Caco-2 (cell line): ENCODE measurements around the gene DOCK4. TPM values are rescaled to one million over a fixed set of nuclear protein-coding genes. Genes with fewer than 3 reads are reported as not detected.

Experiments used
- BruUV-seq: library from RNA; stranded (reverse); fragments of 400-500 nt; replicated peaks from 2 replicates; lab custom pipeline; 2021; lab: Mats Ljungman, UMichigan
- CTCF ChIA-PET: fragments of 300-600 bp; sonication (Branson Sonifier 250); formaldehyde crosslinking; loops from one replicate; lab custom pipeline; 2022; ENCODE audit warnings: antibody characterized with exemption; lab: Charles Lee
- POLR2A ChIA-PET: fragments of 300-600 bp; sonication (Branson Sonifier 250); formaldehyde crosslinking; loops from one replicate; lab custom pipeline; 2022; ENCODE audit warnings: antibody characterized with exemption; lab: Charles Lee
- DNase-seq, 2 experiments: peaks; one replicate each; pipeline versions ENCODE4 v3.0.0 to v3.0.0-alpha.2; 2020 to 2022
- H3K27me3 ChIP-seq: replicated peaks from 2 replicates; pipeline ENCODE4 v1.6.0; 2011; ENCODE audit warnings: low read length; ENCODE audit not compliant: control insufficient read depth, insufficient read depth
- H3K36me3 ChIP-seq: 2 replicates; pipeline ENCODE4 v1.5.1; 2011; ENCODE audit warnings: low read length; ENCODE audit not compliant: control insufficient read depth, insufficient read depth
- H3K4me1 ChIP-seq: fragments of 250-450 bp; sonication (Bioruptor Pico); 2 replicates; pipeline ENCODE4 v1.5.1; 2020; ENCODE audit warnings: mild to moderate bottlenecking
- H3K4me3 ChIP-seq: 2 replicates; pipeline ENCODE4 v1.5.1; 2011; ENCODE audit warnings: low read depth, mild to moderate bottlenecking, control low read depth, low read length
- H3K9me3 ChIP-seq: fragments of 250-450 bp; sonication (Bioruptor Pico); 2 replicates; pipeline ENCODE4 v1.5.1; 2020; ENCODE audit warnings: mild to moderate bottlenecking, moderate library complexity
- H3K27ac Mint-ChIP-seq: one replicate; pipeline ENCODE4 v1.8.0; 2022; ENCODE audit warnings: mixed read lengths; ENCODE audit not compliant: unreplicated experiment
- H3K27me3 Mint-ChIP-seq: one replicate; pipeline ENCODE4 v1.8.0; 2022; ENCODE audit warnings: mixed read lengths; ENCODE audit not compliant: insufficient read depth, unreplicated experiment
- H3K36me3 Mint-ChIP-seq: one replicate; pipeline ENCODE4 v1.8.0; 2022; ENCODE audit warnings: mild to moderate bottlenecking, mixed read lengths; ENCODE audit not compliant: insufficient read depth, unreplicated experiment
- H3K4me1 Mint-ChIP-seq: one replicate; pipeline ENCODE4 v1.8.0; 2022; ENCODE audit warnings: low read depth, mixed read lengths; ENCODE audit not compliant: unreplicated experiment
- H3K4me3 Mint-ChIP-seq: one replicate; pipeline ENCODE4 v1.8.0; 2022; ENCODE audit warnings: mild to moderate bottlenecking, moderate library complexity, mixed read lengths; ENCODE audit not compliant: unreplicated experiment
- H3K9me3 Mint-ChIP-seq: one replicate; pipeline ENCODE4 v1.8.0; 2022; ENCODE audit warnings: mixed read lengths; ENCODE audit not compliant: unreplicated experiment
- CTCF ChIP-seq, 2 experiments: fragments of 200-600 bp in 1 of 2; IDR thresholded peaks; 1 replicate in 1 of 2; 2 replicates in 1 of 2; pipeline versions ENCODE4 v1.5.1 to v1.8.0; 2011 to 2022; ENCODE audit warnings: antibody characterized with exemption in 1 of 2, control low read depth in 1 of 2, inconsistent platforms in 1 of 2, low read depth in 1 of 2, low read length in 1 of 2, mild to moderate bottlenecking in 1 of 2, moderate library complexity in 1 of 2; ENCODE audit not compliant: insufficient read depth in 1 of 2, severe bottlenecking in 1 of 2, unreplicated experiment in 1 of 2
- intact Hi-C: fragments of 100-400 bp; cut with micrococcal nuclease; formaldehyde crosslinking; loops from one replicate; pipeline ENCODE4 v1.10.0; 2022; ENCODE audit not compliant: unreplicated experiment
- total RNA-seq: library from RNA; stranded (reverse); gene quantifications from 2 replicates; pipeline ENCODE4 v1.2.3, GENCODE V29; 2022

The DOCK4 gene
- total RNA-seq, 1 experiment from 2014 or later: 2.0 TPM

- ChIA-PET CTCF (no interaction called here), POLR2A (no interaction called here)
- no peaks in the 10 kb centered on the region for H3K36me3 Mint-ChIP-seq
- H3K9me3 Mint-ChIP-seq: no peaks in the 10 kb centered on the region
- H3K4me3 ChIP-seq: no peak overlapping the region
- H3K27me3 ChIP-seq: peaks cover 1% of the 10 kb centered on the region; the same call in 1 of the 2 replicates
- no peak for DNase-seq
- H3K4me3 Mint-ChIP-seq: no peak overlapping the region
- H3K36me3 ChIP-seq: no peaks in the 10 kb centered on the region
- peaks cover 6% of the 10 kb centered on the region for H3K27me3 Mint-ChIP-seq
- no TSS peak for BruUV-seq
- intact Hi-C loops: no loop called here
- no peak overlapping the region for H3K27ac Mint-ChIP-seq
- H3K4me1 ChIP-seq: no peaks in the 10 kb centered on the region
- H3K9me3 ChIP-seq: no peaks in the 10 kb centered on the region
- no peak for TF ChIP-seq CTCF (IDR thresholded peaks at IDR 0.05; ENCODE audit: insufficient read depth in 1 of 2, low read depth in 1 of 2, low read length in 1 of 2, severe bottlenecking in 1 of 2, unreplicated experiment in 1 of 2)
- no peaks in the 10 kb centered on the region for H3K4me1 Mint-ChIP-seq
Measured at GRCh38 chr7:112183266-112183665, 22.9 kb downstream of the DOCK4 start.

GRCh38 chr7:112182749-112183148, 23.4 kb downstream of the DOCK4 start:
- ChIA-PET POLR2A (no interaction called here), CTCF (no interaction called here)
- H3K27me3 ChIP-seq: peaks cover 1% of the 10 kb centered on the region; the same call in 1 of the 2 replicates
- no peaks in the 10 kb centered on the region for H3K36me3 ChIP-seq
- Mint-ChIP-seq H3K36me3 (no peaks in the 10 kb centered on the region), H3K4me1 (no peaks in the 10 kb centered on the region), H3K9me3 (no peaks in the 10 kb centered on the region), H3K4me3 (no peak overlapping the region), H3K27me3 (peaks cover 6% of the 10 kb centered on the region), H3K27ac (no peak overlapping the region)
- intact Hi-C loops: no loop called here
- H3K4me1 ChIP-seq: no peaks in the 10 kb centered on the region
- no peak for DNase-seq
- H3K9me3 ChIP-seq: no peaks in the 10 kb centered on the region
- BruUV-seq: no TSS peak
- no peak overlapping the region for H3K4me3 ChIP-seq
- no peak for TF ChIP-seq CTCF (IDR thresholded peaks at IDR 0.05; ENCODE audit: insufficient read depth in 1 of 2, low read depth in 1 of 2, low read length in 1 of 2, severe bottlenecking in 1 of 2, unreplicated experiment in 1 of 2)

- no peak for TF ChIP-seq CTCF (IDR thresholded peaks at IDR 0.05; ENCODE audit: insufficient read depth in 1 of 2, low read depth in 1 of 2, low read length in 1 of 2, severe bottlenecking in 1 of 2, unreplicated experiment in 1 of 2)
- Histone ChIP-seq H3K4me3 (no peak overlapping the region), H3K36me3 (no peaks in the 10 kb centered on the region), H3K4me1 (no peaks in the 10 kb centered on the region), H3K9me3 (no peaks in the 10 kb centered on the region), H3K27me3 (peaks cover 1% of the 10 kb centered on the region; the same call in 1 of the 2 replicates)
- no peak overlapping the region for H3K27ac Mint-ChIP-seq
- intact Hi-C loops: no loop called here
- no peak overlapping the region for H3K4me3 Mint-ChIP-seq
- H3K36me3 Mint-ChIP-seq: no peaks in the 10 kb centered on the region
- H3K27me3 Mint-ChIP-seq: peaks cover 10% of the 10 kb centered on the region
- CTCF ChIA-PET: no interaction called here
- no peaks in the 10 kb centered on the region for H3K9me3 Mint-ChIP-seq
- POLR2A ChIA-PET: no interaction called here
- no peak for DNase-seq
- no peaks in the 10 kb centered on the region for H3K4me1 Mint-ChIP-seq
- BruUV-seq: no TSS peak
Measured at GRCh38 chr7:112180223-112180622, 26.0 kb downstream of the DOCK4 start.
